Parathyroid adenoma (tissue), 2 donors: ENCODE measurements around the gene TRIM72.
A peak's percentile ranks its signal among the peaks of the same experiment; 100 is the strongest.

Experiments
- H2AFZ ChIP-seq: fragments of 300-600 bp; sonication (generic); one replicate; pipeline ENCODE4 v1.7.0; 2017; ENCODE audit warnings: antibody characterized with exemption, mild to moderate bottlenecking
- H3K27ac ChIP-seq: fragments of 300-600 bp; sonication (generic); one replicate; pipeline ENCODE4 v1.7.0; 2017
- H3K27me3 ChIP-seq: fragments of 300-600 bp; sonication (generic); one replicate; pipeline ENCODE4 v1.7.0; 2017; ENCODE audit warnings: low read length; ENCODE audit not compliant: control insufficient read depth, insufficient read depth
- H3K36me3 ChIP-seq: fragments of 300-600 bp; sonication (generic); one replicate; pipeline ENCODE4 v1.7.0; 2017; ENCODE audit warnings: low read length; ENCODE audit not compliant: control insufficient read depth, insufficient read depth
- H3K4me1 ChIP-seq: fragments of 300-600 bp; sonication (generic); one replicate; pipeline ENCODE4 v1.7.0; 2017; ENCODE audit warnings: control low read depth
- H3K4me2 ChIP-seq: fragments of 300-600 bp; sonication (generic); one replicate; pipeline ENCODE4 v1.7.0; 2017; ENCODE audit warnings: low read length
- H3K4me3 ChIP-seq: fragments of 300-600 bp; sonication (generic); one replicate; pipeline ENCODE4 v1.7.0; 2017; ENCODE audit warnings: low read depth, low read length
- H3K79me2 ChIP-seq: fragments of 300-600 bp; sonication (generic); one replicate; pipeline ENCODE4 v1.7.0; 2017; ENCODE audit warnings: control low read depth
- H3K9ac ChIP-seq: fragments of 300-600 bp; sonication (generic); one replicate; pipeline ENCODE4 v1.7.0; 2017; ENCODE audit warnings: mild to moderate bottlenecking
- H3K9me3 ChIP-seq: fragments of 300-600 bp; sonication (generic); one replicate; pipeline ENCODE4 v1.7.0; 2017; ENCODE audit warnings: low read length; ENCODE audit not compliant: control insufficient read depth
- TF ChIP-seq, protein P1 (sequence below): fragments of 300-600 bp; sonication (generic); IDR thresholded peaks from one replicate; pipeline ENCODE4 v1.7.0; 2017; ENCODE audit warnings: antibody characterized with exemption, mild to moderate bottlenecking
- donor health status: primary hyperparathyroidism.

TRIM72 gene

DNA sequence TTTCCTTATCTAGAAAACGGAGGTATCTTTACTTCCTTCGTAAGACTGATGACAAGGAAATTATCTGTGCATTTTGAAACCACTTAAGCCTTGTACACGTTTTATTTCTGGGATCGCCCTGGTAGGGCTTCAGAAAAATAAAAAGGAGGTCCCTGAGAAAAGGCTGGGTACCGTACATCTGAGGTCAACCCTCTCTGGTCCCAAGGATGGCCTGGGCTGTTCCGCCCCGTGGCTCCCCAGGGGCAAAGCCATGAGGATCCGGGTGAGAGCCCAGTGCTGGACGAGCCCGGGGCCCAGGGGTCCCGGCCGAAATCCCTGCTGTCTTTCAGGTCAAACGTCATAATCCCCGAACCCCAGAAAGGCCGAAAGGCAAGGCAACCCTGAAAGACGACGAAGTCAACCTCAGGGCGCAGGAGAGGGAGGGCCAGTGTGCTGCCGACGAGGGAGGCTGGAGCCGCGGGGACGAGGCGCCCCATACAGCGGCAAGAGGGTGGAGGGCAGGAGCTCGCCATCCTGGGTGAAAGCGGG lies 34.6 kb upstream of the TRIM72 start:
- Histone ChIP-seq H3K36me3 (no peaks in the 10 kb centered on the region), H3K4me1 (peaks cover 9% of the 10 kb centered on the region), H3K4me3 (peak overlapping the region; percentile 75), H3K79me2 (peaks cover 32% of the 10 kb centered on the region), H3K27ac (peak overlapping the region; percentile 97), H3K27me3 (no peaks in the 10 kb centered on the region), H3K9me3 (no peaks in the 10 kb centered on the region), H2AFZ (peak overlapping the region; percentile 98), H3K4me2 (peak overlapping the region; percentile 96), H3K9ac (peak overlapping the region; percentile 98)
- TF ChIP-seq, protein P1, sequence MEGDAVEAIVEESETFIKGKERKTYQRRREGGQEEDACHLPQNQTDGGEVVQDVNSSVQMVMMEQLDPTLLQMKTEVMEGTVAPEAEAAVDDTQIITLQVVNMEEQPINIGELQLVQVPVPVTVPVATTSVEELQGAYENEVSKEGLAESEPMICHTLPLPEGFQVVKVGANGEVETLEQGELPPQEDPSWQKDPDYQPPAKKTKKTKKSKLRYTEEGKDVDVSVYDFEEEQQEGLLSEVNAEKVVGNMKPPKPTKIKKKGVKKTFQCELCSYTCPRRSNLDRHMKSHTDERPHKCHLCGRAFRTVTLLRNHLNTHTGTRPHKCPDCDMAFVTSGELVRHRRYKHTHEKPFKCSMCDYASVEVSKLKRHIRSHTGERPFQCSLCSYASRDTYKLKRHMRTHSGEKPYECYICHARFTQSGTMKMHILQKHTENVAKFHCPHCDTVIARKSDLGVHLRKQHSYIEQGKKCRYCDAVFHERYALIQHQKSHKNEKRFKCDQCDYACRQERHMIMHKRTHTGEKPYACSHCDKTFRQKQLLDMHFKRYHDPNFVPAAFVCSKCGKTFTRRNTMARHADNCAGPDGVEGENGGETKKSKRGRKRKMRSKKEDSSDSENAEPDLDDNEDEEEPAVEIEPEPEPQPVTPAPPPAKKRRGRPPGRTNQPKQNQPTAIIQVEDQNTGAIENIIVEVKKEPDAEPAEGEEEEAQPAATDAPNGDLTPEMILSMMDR, result no peak

DNA sequence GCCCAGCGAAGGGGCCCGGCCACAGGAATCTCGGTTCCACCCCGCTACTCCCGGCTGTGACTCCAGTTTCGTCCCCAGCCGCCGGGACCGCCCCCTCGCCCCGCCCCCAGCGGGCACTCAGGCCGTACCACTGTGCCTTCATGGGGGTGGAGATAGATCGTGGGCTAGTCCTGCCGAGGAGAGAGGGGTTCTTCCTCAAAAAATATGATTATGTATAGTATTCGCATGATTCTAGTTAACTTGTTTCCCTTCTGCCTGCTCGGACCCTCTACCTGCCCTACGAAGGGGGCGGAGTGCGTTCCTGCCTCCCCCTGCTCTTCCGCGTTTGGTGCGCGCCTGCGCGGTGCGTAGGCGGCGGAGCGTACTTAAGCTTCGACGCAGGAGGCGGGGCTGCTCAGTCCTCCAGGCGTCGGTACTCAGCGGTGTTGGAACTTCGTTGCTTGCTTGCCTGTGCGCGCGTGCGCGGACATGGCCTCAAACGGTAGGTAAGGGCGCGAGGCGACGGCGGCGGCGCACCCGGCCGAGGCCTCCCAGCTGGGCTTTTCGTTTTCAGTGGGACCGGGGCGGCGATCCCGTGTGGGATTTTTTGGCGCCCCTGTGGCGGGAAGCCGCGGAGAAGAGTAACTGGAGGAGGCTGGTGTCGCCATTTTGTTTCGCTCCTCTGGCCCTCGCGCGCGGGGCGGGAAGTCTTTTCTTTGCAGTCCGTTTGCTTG lies 34.0 kb upstream of the TRIM72 start, which contains the start of gene FUS:
FUS (plus strand) TSS at position 393 of the 713 bp plus-strand sequence; CDS start at position 469, 76 bp downstream.
- no peaks in the 10 kb centered on the region for H3K9me3 ChIP-seq
- H2AFZ ChIP-seq, result peak within 1 kb of the TSS; percentile 98
- H3K9ac ChIP-seq, result peak within 1 kb of the TSS; percentile 98
- peaks cover 9% of the 10 kb centered on the region for H3K4me1 ChIP-seq
- TF ChIP-seq, protein P1, result no peak
- H3K27ac ChIP-seq, result peak within 1 kb of the TSS; percentile 97
- peak within 1 kb of the TSS; percentile 96 for H3K4me2 ChIP-seq
- no peaks in the 10 kb centered on the region for H3K27me3 ChIP-seq
- H3K4me3 ChIP-seq, result peak within 1 kb of the TSS; percentile 75
- peaks cover 32% of the 10 kb centered on the region for H3K79me2 ChIP-seq
- H3K36me3 ChIP-seq, result no peaks in the 10 kb centered on the region

DNA sequence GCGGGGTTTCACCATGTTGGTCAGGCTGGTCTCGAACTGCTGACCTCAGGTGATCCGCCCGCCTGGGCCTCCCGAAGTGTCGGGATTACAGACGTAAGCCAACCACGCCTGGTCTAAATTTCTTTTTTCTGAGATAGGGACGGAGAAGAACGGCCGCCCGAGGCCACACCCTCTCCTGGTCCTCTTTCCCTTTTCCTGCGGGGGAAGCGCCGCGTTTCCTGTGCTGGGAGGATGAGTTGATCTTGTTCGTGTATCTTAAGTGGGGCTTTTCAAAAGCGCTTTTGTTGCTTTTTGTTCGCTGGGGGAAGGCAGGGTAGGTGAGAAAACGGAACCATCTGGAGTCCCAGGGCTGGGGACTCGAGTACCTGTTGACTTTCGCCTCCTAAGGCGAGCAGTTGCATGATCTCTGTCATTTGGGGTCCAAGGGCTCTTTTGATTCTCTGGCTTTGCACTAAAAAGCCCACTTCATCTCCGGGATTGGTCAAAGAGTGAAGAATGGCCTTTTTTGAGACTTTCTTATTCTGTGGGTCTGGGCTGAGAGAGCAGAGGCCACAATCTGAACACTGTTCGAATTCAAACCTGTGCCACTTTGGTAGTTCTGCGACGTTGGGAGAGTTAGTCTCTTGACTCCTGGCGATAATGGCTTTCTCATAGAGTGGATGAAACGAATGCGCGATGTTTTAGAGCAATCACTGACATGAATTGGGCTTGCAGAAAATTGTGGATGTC lies 32.7 kb upstream of the TRIM72 start:
- Histone ChIP-seq H3K4me3 (peak overlapping the region; percentile 75), H3K27ac (peak overlapping the region; percentile 97), H3K79me2 (peaks cover 32% of the 10 kb centered on the region), H3K36me3 (no peaks in the 10 kb centered on the region), H3K4me1 (peaks cover 9% of the 10 kb centered on the region), H3K27me3 (no peaks in the 10 kb centered on the region), H2AFZ (no peak overlapping the region), H3K9ac (no peak overlapping the region), H3K4me2 (peak overlapping the region; percentile 96), H3K9me3 (no peaks in the 10 kb centered on the region)
- TF ChIP-seq, protein P1, result no peak

DNA sequence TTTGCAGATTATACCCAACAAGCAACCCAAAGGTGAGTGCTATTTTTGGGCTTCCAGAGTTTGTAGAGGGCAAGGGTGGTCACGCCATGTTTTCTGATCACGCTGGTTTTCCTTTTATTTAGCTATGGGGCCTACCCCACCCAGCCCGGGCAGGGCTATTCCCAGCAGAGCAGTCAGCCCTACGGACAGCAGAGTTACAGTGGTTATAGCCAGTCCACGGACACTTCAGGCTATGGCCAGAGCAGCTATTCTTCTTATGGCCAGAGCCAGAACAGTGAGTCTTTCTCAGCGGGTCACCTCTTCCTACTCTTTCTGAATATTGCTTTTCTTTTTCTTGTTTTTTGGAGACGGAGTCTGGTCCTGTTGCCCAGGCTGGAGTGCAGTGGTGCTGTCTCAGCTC lies 31.5 kb upstream of the TRIM72 start:
- Histone ChIP-seq H3K36me3 (no peaks in the 10 kb centered on the region), H3K79me2 (peaks cover 32% of the 10 kb centered on the region), H3K4me2 (peak overlapping the region; percentile 22), H3K27ac (no peak overlapping the region), H3K9me3 (no peaks in the 10 kb centered on the region), H3K9ac (no peak overlapping the region), H3K4me1 (peaks cover 9% of the 10 kb centered on the region), H3K27me3 (no peaks in the 10 kb centered on the region), H3K4me3 (no peak overlapping the region), H2AFZ (no peak overlapping the region)
- TF ChIP-seq, protein P1, result no peak
